Stimulated activated CD4-positive, alpha-beta T cell treated with anti-CD3 and anti-CD28 coated beads, TNF-alpha, amount 100 ng/mL, for 4 hours (primary cell): ENCODE results near the gene KRTCAP2.
A peak's percentile ranks its signal among the peaks of the same experiment; 100 is the strongest.
"Not testable (repeated sequence)": the region's sequence is repeated elsewhere in the genome, so short reads cannot be mapped to it uniquely, and the experiment has no call there.

Source experiments
- DNase-seq, 3 experiments: peaks; one replicate each; pipeline ENCODE4 v3.0.0-alpha.2; 2020; ENCODE audit warnings: low read depth in 3 of 3

KRTCAP2 gene

DNA sequence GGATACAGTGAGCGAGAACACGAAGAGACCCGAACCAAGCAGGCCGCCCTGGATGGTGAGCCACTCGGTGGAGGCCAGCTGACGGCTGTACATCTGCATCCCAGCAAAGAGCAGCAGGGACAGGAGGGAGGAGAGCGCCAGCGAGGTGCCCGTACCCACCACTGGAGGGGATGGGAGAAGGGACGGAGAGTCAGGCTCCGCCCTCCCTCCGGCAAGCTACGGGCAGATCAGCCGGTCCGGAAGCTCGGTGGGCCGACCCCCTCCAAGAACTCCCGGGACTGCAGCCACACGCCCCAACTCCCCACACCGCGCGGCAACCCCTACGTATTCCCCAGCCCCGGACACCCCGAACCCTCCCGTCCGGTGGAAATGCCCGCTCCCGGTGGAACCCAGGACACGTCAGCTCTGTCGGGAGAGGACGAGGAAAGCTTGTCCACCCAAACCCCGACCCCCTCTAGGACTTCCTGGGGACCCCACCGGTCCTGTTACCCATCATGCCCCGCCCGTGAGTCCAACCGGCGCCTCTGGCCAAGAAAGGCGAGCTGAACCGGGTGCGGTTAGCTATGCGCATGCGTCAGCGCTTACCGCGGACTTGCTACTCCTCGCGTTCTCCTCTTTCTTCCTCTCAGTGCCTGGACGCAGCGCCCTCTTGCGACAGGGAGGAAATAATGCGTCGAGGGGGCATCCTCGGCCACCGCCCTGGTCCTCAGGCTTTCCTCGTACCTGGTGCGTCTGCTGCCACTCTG lies at the start of gene KRTCAP2:
Gene KRTCAP2 (minus strand): TSS at position 573 of the 746 bp plus-strand sequence. CDS start 80 bp downstream, at position 493.
- DNase-seq, result peak; percentile 87 to 92 (median 89)

DNA sequence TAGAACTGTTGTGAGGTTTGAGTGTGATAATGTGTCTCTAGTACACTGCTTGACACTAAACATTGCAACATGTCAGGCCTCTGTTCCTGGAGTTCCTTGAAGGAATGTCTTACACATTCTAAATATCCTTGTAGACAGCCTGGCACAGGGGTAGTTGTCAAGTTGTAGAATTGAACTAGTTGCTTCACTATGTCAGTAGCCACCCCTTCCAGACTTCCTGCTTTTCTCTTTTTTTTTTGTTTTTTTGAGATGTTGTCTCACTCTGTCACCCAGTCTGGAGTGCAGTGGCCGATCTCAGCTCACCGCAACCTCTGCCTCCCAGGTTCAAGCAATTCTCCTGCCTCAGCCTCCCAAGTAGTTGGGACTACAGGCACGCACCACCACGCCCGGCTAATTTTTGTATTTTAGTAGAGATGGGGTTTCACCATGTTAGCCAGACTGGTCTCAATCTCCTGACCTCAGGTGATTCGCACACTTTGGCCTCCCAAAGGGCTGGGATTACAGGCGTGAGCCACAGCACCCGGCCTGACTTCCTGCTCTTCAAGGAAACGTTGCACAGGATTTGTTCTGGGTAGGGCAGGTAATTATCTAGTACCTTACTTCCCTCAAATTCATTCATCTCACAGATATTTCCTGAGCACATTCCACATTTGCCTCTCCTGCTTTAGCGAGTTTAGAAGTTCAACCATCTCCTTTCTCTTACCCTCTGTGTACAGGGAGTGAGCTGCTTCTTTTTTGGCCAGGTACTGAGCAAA lies 47.3 kb upstream of the KRTCAP2 start:
- not testable (repeated sequence) for DNase-seq

DNA sequence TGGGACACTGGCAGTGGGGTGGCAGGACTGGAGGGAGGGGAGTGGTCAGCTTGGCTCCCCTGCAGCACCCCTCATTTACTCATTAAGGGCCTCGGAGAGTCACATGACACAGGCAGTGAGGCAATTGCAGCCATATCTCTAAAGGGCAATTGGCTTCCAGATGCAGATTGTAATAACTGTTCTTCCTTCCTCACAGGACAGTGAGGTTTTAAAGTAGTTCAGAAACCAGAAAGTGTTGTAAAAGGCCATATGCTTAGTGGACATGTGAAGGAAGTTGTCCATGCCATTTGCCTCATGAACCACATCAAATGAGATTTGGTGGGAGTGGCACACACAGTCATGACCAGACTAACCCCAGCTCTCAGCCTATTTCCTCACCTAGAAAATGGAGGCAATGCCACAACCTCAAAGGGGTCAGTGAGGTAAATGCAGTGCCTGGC lies 46.5 kb upstream of the KRTCAP2 start:
- DNase-seq, result no peak

DNA sequence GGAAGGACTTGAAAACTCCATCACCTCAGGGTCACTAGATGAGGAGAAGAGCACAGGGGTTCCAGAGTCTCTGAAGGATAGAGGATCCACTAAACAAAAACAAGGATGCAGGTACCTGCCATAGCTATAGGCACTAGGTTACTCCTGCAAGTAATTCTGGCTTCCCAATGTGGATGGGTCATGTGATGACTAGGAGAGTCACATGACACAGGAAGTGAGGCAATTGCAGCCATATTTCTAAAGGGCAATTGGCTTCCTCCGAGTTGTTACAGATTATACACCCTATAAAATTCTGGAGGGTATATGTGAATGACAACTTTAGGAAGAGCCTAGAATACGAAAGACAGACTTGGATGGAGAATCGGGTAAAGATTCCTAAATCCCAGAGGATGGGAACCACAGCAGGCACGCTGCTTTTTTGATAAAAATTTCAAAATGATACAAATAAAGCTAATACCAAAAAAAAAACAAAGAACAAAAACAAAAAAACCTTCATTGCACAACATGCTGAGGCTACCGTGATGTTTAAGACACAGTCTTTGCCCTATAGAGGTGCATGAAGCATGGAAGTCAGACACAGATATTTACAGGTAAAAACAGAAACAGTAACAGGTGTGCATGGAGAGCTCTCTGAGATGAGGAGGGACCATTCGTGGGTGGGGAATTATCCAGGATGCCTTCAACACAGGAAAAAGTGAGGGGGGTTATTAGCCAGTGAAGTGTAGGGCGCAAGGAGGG lies 45.9 kb upstream of the KRTCAP2 start:
- DNase-seq, result no peak

DNA sequence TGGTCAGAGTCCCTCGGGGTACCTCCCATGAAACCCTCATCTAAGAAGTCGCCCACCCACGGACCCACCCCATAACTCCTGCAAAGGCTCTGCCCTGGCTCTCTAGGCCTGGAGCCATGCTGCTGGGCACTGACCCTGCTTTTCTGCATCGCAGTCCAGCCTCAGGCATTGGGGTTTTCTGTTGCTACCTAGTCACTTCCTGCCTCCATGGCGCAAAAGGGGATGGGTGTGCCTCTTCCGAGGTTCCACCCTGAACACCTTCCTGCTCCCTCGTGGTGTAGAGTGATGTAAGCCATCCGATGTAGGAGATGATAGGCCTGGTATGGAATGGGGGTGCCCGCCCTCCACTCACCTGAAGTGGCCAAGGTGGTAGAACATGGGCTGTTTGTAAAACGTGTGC lies 41.6 kb upstream of the KRTCAP2 start:
- DNase-seq, result not testable (repeated sequence)

- not testable (repeated sequence) for DNase-seq
Observed at GRCh38 chr1:155212051-155212440, 38.9 kb upstream of the KRTCAP2 start.

DNA sequence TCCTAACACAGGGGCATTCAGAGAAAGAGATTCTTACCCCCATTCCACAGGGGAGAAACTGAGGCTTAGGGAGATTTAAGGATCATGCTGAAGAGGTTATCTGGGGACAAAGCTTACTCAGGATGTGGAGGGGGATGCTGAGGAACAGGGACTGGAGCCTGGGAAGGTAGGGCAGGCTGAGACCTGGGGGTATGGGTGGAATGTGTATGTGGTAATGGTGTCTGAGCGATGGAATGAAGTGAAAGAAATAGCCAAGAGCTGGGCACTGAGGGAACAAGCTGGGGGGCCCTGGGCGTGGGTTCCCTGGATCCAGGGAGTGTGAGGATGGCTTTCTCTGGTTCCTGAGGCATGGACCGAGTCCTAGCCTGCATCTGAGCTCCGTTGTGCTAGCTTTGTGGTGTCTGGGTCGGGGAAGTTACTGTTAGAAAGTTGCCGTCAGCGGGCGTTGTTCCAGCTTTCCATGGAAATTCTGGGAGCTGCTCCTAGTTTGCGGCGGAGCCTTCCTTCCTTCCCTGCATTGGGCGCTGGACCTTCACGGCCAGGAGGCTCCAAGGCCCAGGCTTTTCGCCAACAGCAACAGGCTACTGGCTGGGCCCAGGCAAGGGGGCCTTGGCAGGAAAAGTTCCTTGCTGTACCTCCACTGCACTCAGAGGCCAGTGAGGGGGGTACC lies 38.4 kb upstream of the KRTCAP2 start:
- DNase-seq, result not testable (repeated sequence)

GRCh38 chr1:155210314-155211104 lies 37.4 kb upstream of the KRTCAP2 start:
- no peak for DNase-seq

GRCh38 chr1:155209312-155209721 lies 36.2 kb upstream of the KRTCAP2 start:
- no peak for DNase-seq

GRCh38 chr1:155208541-155209311 lies 35.6 kb upstream of the KRTCAP2 start, which contains the start of gene MTX1:
Gene MTX1, plus strand, starts transcription at chr1:155208695. Its CDS starts 110 bp downstream, at chr1:155208805.
- DNase-seq, result peak; percentile 76 to 77 (median 77)

DNA sequence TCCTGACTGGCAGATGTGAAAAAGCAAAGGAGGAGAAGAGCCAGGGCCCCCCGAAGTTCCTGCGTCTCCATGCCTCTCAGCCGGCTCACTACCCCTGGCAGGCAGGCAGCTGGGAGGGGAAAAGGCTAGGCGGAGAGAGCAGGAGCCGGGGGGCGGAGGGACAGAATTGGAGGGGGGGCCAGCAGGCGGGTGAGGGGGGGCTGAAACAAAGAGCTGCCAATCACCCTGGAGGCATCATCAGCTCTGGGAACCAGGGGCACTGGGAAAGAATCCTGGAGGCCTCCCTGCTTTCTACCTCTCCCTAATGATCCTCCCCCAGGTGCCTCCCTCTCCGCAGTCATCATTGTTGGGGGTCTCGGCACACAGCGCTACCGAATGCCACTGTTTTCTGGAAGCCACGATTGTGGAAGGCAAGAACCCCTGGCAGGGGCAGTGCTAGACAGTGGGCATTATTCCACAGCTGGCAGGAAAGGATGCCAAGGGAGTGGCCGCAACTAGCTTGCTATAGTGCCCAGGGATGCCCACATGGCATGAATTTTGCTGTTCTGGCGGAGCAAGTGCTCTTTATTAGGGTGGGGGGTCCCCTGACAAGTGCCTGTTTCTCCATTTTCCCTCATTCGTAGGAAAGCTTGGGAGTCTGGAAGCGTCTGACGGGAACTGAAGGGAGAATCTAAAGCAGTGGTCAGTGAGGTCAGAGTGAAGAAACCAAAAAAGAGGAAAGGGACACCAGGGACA lies 34.9 kb upstream of the KRTCAP2 start, which contains the start of gene THBS3:
Gene THBS3 (minus strand): TSS at position 92 of the 735 bp plus-strand sequence. CDS start 21 bp downstream, at position 71.
- no peak for DNase-seq

DNA sequence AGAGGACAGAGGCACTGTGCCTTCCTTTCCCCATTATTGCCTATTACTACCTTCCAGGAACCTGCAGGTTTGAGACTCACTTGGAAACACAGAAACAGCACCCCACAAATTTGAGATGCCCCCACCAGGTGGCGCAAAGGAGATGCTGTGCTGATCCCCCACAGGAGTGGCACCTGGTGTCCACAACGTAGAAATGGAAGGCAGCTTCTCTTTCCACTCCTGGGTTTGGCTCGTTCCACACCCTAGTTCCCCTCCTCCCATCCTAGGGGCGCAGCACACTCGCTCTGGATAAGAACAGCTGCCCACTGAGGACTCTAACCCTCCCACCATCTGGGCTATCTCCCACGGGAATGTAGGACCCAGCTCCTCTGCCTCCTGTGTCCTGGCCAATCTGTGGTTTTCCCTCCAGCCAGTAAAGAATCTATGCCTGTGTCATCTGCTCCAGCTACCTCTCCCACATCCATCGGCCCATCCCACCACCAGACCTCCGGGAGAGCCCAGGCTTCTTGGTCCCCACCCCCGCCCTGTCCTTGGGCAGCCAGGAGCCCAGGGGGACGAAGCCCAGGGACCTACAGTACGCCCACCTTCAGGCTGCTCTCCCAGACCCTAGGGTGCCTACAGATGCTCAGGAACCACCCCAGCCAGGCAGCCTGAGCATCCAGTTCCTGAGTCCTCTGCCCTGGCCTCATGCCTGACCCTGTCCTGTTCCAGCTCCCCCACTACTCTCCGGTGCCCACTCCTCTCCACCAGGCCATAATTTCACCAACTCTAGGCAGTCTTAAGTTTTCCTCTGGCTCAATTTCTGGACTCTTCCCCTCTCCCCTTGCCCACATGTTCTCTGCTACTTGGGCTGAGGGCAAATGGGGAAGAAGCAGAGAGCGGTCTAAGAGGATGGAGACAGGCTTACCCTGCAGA lies 34.0 kb upstream of the KRTCAP2 start:
- peak; percentile 76 to 85 (median 77) for DNase-seq

DNA sequence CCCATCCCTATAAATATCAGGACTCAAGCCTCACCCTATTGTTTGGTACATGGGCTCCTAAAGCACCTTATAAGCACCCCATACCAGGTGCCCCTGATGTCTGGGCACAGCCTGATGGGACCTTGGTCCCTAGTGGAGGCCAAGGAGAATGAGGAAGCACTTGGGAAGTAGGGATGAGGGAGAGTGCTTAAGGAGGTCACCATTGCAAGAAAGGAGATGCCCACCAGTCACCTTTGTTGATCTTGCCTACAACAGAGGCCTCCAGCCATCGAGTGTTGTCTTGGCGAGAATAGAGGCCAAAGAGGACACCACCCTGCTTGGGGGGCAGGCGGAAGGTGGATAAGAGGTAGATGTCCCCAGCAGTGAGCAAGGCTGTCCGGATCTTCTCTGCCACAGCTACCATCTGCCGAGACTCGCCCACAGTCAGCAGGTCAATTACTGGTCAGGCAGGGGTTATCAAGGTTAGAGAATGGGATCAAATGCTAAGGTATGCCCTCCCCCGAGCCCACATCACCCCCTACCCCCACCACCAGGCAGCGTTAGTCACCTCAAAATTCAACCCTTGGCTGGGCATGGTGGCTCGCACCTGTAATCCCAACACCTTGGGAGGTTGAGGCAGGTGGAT lies 33.0 kb upstream of the KRTCAP2 start:
- DNase-seq, result no peak

- DNase-seq, result no peak
Observed at GRCh38 chr1:155205035-155205434, 31.9 kb upstream of the KRTCAP2 start.

- no peak for DNase-seq
Observed at GRCh38 chr1:155202731-155203515, 29.8 kb upstream of the KRTCAP2 start.

DNA sequence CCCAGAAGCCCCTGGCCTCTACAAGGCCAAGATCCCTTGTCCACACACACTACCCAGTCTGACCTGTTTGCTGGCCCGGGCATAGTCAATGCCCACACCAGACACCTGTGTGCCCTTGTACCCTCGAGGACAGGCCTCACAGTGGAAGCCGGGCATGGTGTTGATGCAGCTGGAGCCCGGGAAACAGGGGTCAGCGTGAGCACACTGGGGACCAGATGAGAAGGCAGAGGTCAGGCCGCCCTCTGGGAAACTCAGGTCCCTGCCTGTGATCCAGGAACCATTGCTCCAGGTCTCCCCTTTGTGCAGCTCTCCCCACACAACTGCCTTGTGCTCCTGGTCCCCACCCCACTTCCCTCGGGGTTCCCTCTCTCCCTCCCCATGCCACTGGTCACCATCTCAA lies 29.1 kb upstream of the KRTCAP2 start:
- DNase-seq, result no peak

- DNase-seq, result no peak
Observed at GRCh38 chr1:155200920-155201319, 27.8 kb upstream of the KRTCAP2 start.
